IMR-90 (cell line): ENCODE data around the gene CABCOCO1.

Experiments
- CEBPB ChIP-seq: IDR thresholded peaks from 2 replicates; pipeline ENCODE4 v1.6.1; 2012; ENCODE audit warnings: low read depth, low read length, improper control_type of control experiment
- CTCF ChIP-seq: conservative IDR thresholded peaks from 2 replicates; pipeline ENCODE4 v1.5.1; 2012; ENCODE audit warnings: mild to moderate bottlenecking, low read depth, low read length, improper control_type of control experiment
- FOS ChIP-seq: fragments of 150-350 bp; IDR thresholded peaks from 2 replicates; pipeline ENCODE4 v1.6.1; 2016; ENCODE audit warnings: low read depth, low read length
- MAFK ChIP-seq: IDR thresholded peaks from 2 replicates; pipeline ENCODE4 v1.6.1; 2012; ENCODE audit warnings: low read depth, low read length, improper control_type of control experiment
- MXI1 ChIP-seq: IDR thresholded peaks from 2 replicates; pipeline ENCODE4 v1.6.1; 2012; ENCODE audit warnings: low read depth, mild to moderate bottlenecking, low read length, moderate library complexity, borderline replicate concordance
- POLR2A ChIP-seq: IDR thresholded peaks from 2 replicates; pipeline ENCODE4 v1.6.1; 2012; ENCODE audit warnings: mild to moderate bottlenecking, low read depth, low read length
- SMC3 ChIP-seq: fragments of 150-350 bp; IDR thresholded peaks from 2 replicates; pipeline ENCODE4 v1.6.1; 2016; ENCODE audit warnings: low read depth, mild to moderate bottlenecking, antibody characterized with exemption, low read length, moderate library complexity

- no peak for TF ChIP-seq SMC3
- TF ChIP-seq CTCF: no peak
- no peak for TF ChIP-seq MXI1
- no peak for TF ChIP-seq MAFK
- no peak for TF ChIP-seq CEBPB
- TF ChIP-seq FOS: no peak
- TF ChIP-seq POLR2A: no peak
Observed at GRCh38 chr10:61810263-61810662, 147.5 kb downstream of the CABCOCO1 start.
